ENCODE data around the gene ANKRD24.
"Not testable (repeated sequence)": the region's sequence is repeated elsewhere in the genome, so short reads cannot be mapped to it uniquely, and the experiment has no call there.

Gene ANKRD24

GRCh38 chr19:4197625-4198466 lies 15.4 kb downstream of the ANKRD24 start:
- no peak for DNase-seq (ENCODE audit: low read depth in 2 of 2)

GRCh38 chr19:4198467-4199126 lies 16.1 kb downstream of the ANKRD24 start:
- no peak for DNase-seq (ENCODE audit: low read depth in 2 of 2)

- no peak for DNase-seq (ENCODE audit: low read depth in 2 of 2)
Observed at GRCh38 chr19:4199699-4200293, 17.3 kb downstream of the ANKRD24 start.

GRCh38 chr19:4200940-4201542 lies 18.6 kb downstream of the ANKRD24 start:
- DNase-seq (ENCODE audit: low read depth in 2 of 2): no peak

GRCh38 chr19:4201798-4202197 lies 19.3 kb downstream of the ANKRD24 start:
- no peak for DNase-seq (ENCODE audit: low read depth in 2 of 2)

GRCh38 chr19:4206818-4207484 lies 24.5 kb downstream of the ANKRD24 start:
- no peak for DNase-seq (ENCODE audit: low read depth in 2 of 2)

- DNase-seq (ENCODE audit: low read depth in 2 of 2): no peak
Observed at GRCh38 chr19:4208385-4209094, 26.1 kb downstream of the ANKRD24 start.

GRCh38 chr19:4210166-4210731 lies 27.8 kb downstream of the ANKRD24 start:
- DNase-seq (ENCODE audit: low read depth in 2 of 2): no peak

- DNase-seq (ENCODE audit: low read depth in 2 of 2): no peak
Observed at GRCh38 chr19:4213116-4213515, 30.6 kb downstream of the ANKRD24 start.

- no peak for DNase-seq (ENCODE audit: low read depth in 2 of 2)
Observed at GRCh38 chr19:4215807-4216206, 33.3 kb downstream of the ANKRD24 start.

- DNase-seq (ENCODE audit: low read depth in 2 of 2): no peak
Observed at GRCh38 chr19:4216846-4217245, 34.4 kb downstream of the ANKRD24 start.

GRCh38 chr19:4217429-4218264 lies 35.2 kb downstream of the ANKRD24 start:
- no peak for DNase-seq (ENCODE audit: low read depth in 2 of 2)

GRCh38 chr19:4218523-4218922 lies 36.0 kb downstream of the ANKRD24 start:
- DNase-seq (ENCODE audit: low read depth in 2 of 2): not testable (repeated sequence)

- no peak for DNase-seq (ENCODE audit: low read depth in 2 of 2)
Observed at GRCh38 chr19:4220188-4220587, 37.7 kb downstream of the ANKRD24 start.

- DNase-seq (ENCODE audit: low read depth in 2 of 2): no peak
Observed at GRCh38 chr19:4224470-4224869, 42.0 kb downstream of the ANKRD24 start.

GRCh38 chr19:4225885-4226284 lies 43.4 kb downstream of the ANKRD24 start:
- DNase-seq (ENCODE audit: low read depth in 2 of 2): no peak

GRCh38 chr19:4227771-4228170 lies 45.3 kb downstream of the ANKRD24 start:
- DNase-seq (ENCODE audit: low read depth in 2 of 2): no peak

- DNase-seq (ENCODE audit: low read depth in 2 of 2): no peak
Observed at GRCh38 chr19:4228765-4229178, 46.3 kb downstream of the ANKRD24 start.

- peak in 1 of 2 donors; percentile 60 for DNase-seq (ENCODE audit: low read depth in 2 of 2)
Observed at GRCh38 chr19:4229179-4229931, 46.9 kb downstream of the ANKRD24 start, which contains the start of gene EBI3. Gene EBI3, plus strand, starts transcription at chr19:4229523. Its CDS starts 28 bp downstream, at chr19:4229551.
